Fibroblast of mammary gland (primary cell): ENCODE results near the gene ZNF566.

Experiments used
- DNase-seq: peaks from one replicate; pipeline ENCODE4 v3.0.0-alpha.2; 2010; ENCODE audit warnings: low read depth
- H3K4me3 ChIP-seq: 2 replicates; pipeline ENCODE4 v1.5.1; 2011; ENCODE audit warnings: low read depth, mild to moderate bottlenecking, low read length, moderate library complexity; ENCODE audit not compliant: control insufficient read depth
- CTCF ChIP-seq: conservative IDR thresholded peaks from 2 replicates; pipeline ENCODE4 v1.5.1; 2011; ENCODE audit warnings: low read depth, low read length, inconsistent platforms; ENCODE audit not compliant: control insufficient read depth, insufficient read depth

Gene ZNF566

GRCh38 chr19:36401475-36401874, 87.9 kb downstream of the ZNF566 start:
- DNase-seq, result no peak
- H3K4me3 ChIP-seq, result no peak overlapping the region
- TF ChIP-seq CTCF, result no peak

- H3K4me3 ChIP-seq, result no peak overlapping the region
- DNase-seq, result no peak
- TF ChIP-seq CTCF, result no peak
Observed at GRCh38 chr19:36398571-36398970, 90.8 kb downstream of the ZNF566 start.
